Anterior cingulate cortex (tissue), 58 donors: ENCODE measurements around the gene RAB34.
"Not testable (repeated sequence)": the region's sequence is repeated elsewhere in the genome, so short reads cannot be mapped to it uniquely, and the experiment has no call there.

Source experiments
- DNase-seq, 58 donors: peaks; one replicate each; lab custom pipeline; 2025; lab: John Stamatoyannopoulos, UW

Gene RAB34

DNA sequence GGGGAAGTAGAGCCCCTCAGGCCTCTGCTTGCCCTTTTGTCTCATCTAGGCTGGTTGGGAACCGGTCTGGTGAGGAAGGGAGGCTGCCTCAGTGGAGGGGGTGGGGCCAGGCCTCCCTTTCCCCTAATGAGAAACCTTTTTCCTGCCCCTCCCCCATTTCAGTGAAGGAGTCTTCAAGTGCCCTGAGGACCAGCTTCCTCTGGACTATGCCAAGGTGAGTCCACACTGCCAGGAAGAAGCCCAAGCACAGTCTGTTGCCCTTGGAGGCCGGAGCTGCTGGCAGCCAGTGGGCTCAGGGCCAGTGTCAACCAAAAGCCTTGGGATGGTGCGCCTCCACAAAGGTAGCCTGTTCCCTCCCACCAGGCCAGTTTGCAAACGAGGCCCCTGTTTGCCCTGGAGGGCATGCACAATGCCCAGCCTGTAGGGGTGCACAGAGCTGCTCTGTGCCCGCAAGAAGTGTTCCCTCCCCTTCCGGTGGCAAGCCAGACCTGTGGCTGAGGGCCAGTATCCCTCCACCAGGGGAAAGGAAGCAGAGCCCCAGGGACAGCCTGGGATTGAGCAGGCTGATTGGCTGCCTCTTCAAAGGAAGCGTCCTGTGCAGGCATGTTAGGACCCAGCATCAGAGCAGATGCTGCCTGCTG lies 29.5 kb upstream of the RAB34 start:
- peak in 51 of 58 donors; percentile 30 to 90 (median 70) for DNase-seq

DNA sequence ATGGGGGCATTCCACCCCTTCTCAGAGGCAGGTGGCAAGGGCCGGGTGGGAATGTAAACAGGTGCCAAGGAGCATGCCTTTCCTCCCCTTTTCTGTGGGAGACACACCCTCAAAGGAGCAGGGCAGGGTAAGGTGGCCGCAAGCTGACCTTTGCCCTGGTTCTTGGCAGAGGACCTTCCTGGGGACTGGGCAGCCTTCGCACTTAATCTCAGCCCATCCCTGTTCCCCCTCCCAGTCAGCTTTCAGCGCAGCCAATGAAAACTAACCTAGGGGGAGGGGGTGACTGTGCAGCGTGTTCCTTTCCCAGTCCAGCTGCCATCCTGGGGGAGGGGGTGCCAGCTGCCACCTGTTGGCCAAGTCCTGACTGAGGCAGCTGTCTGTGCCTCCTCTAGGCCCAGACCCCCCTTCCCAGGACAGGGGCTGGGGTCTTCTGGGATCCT lies 29.0 kb upstream of the RAB34 start:
- DNase-seq, result peak in 47 of 58 donors; percentile 36 to 84 (median 62)

DNA sequence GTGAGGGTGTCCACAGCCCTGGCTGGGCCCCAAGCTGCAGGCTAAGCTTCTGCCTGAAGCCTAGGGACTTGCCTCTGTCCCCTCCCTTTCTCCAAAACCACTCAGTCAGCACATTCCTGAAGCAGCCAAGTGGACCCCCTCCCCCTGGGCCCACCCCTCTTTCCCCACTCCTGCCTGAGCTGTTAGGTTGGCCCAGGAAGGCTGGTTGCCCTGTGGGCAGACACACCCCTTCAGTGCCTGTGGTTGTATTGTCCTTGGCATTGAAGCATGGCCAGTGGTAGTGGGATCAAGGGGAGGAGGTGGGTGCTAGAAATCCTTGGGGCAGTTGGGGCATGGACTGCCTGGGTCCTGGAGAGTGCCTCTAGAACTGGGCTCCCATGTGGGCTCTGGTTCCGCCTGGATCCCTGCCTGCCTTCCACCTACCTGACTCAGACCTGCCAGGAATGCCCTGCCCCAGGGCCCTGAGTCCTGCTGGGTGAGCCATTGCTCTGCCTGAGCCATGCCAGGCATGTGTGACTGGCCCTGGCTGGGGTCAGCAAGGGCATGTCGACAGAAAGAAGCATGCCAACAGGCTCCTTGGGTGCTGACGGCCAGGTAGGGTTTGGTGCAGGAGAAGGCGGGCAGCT lies 28.2 kb upstream of the RAB34 start:
- DNase-seq, result peak in 2 of 58 donors; percentile 35 to 55

DNA sequence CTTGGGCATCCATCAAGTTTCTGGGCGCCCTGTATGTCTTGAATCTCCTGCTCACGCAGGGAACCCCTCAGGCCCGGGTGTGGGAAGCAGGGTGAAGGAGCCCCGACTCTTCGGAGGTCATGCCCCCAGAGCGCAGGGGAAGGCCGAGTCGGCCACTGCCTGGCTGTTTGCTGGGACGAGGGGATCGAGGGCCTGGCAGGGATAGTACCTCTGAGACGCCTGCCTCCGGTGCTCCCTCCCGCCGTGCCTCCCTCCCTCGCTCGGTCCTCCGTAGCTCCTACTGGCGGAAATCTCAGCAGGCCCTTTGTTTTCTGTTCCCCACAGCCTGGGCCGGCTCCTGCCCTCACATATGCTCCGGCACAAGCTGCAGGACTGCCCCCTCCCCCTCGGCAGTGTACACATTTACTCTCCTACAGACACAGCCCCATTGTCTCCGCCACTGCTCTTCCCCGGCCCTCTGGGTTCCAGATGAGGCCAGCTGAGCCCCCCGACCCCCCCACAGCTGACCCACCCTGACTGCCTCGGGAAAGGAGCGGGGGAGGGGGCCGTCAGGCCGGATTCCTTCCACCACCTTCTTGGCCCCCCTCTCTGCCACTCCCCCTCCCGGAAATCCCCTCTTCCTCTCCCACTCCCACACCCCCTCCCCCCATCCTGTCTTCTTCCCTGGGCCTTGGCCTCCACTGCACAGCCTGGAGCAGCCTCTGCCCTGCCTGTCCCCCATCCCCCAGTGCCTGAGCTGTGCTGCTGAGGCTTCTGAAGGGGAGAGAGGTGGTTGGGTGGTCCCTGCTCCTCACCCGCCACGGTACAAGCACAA lies 27.5 kb upstream of the RAB34 start:
- DNase-seq, result peak in 56 of 58 donors; percentile 11 to 96 (median 82)

DNA sequence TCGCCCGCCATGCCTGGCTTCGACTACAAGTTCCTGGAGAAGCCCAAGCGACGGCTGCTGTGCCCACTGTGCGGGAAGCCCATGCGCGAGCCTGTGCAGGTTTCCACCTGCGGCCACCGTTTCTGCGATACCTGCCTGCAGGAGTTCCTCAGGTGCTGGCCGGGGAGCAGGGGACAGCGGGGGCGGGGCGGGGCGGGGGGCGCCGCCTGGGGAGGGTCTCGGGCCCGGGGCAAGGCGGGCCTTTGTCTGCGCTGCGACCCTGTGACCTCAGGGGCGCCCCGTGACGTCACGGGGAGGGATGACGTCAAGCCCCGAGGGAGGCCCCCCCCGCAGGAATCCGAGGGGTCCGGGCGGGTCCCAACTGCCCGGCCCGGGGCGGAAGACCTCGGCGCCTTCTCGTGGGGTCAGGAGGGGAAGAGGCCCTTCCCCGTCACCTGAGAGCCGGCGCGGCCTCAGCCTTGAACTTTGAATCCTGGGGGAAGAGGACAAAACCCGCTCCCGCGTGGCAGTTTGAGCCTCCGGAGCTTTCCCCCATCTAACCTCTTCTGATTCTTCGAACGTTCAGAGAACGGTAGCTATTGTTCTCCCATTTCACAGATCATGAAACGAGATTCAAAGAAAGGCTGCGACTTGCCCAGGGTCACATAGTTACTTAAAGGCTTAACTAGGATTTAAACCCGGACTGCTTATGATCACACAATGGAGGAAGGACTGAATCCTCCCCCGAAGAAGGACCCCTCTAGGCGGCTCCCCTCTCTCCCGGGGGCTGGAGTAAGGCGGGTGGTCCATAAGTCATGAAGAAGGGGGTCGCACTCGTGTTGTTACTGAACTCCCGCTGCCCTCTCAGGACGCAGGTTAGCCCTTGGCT lies 26.7 kb upstream of the RAB34 start:
- peak in 30 of 58 donors; percentile 22 to 71 (median 50) for DNase-seq

DNA sequence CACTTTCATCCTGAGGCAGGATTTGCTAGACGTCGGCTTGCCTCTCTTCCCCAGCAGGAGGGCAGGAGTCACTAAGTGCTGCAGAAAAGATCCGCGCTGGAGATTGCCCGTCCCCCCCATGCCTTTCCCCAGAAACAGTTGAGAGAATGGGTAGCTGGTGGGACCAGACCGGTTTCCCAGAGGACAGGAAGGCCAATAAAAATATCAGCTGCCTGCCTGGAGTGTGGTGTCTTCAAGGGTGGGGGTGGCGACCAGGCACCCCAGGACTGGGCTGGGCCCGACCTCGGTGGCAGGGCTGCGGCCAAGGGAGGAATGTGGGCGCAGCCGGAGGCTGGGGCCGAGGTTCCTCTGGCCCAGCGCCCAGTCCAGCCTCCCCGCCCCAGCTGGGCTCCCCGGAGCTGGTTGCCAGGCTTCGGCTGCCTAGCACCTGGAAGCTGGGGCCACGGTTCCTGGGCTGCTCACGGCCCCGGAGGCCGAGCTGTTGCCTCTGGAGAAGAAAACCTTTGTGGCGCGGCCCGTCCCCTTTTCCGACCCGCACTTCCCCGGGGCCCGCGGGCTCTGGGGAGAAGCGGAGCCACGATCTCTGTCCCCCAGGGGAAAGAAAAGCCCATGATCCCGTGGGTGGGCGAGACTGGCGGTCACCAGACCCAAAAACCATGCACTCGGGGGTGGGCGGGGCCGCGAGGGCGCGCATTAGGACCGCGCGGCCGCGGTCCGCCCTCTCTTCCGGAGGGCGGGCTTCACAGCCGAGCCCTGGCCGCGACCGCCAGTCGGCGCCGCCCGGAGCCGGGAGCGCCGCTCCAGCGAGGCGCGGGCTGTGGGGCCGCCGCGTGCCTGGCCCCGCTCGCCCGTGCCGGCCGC lies 25.8 kb upstream of the RAB34 start, which contains the start of gene TRAF4:
TSS of gene TRAF4 (plus strand) at position 769 of the 861 bp plus-strand sequence. CDS start 102 bp downstream, outside the sequence.
- DNase-seq, result peak in 54 of 58 donors; percentile 24 to 87 (median 69)

DNA sequence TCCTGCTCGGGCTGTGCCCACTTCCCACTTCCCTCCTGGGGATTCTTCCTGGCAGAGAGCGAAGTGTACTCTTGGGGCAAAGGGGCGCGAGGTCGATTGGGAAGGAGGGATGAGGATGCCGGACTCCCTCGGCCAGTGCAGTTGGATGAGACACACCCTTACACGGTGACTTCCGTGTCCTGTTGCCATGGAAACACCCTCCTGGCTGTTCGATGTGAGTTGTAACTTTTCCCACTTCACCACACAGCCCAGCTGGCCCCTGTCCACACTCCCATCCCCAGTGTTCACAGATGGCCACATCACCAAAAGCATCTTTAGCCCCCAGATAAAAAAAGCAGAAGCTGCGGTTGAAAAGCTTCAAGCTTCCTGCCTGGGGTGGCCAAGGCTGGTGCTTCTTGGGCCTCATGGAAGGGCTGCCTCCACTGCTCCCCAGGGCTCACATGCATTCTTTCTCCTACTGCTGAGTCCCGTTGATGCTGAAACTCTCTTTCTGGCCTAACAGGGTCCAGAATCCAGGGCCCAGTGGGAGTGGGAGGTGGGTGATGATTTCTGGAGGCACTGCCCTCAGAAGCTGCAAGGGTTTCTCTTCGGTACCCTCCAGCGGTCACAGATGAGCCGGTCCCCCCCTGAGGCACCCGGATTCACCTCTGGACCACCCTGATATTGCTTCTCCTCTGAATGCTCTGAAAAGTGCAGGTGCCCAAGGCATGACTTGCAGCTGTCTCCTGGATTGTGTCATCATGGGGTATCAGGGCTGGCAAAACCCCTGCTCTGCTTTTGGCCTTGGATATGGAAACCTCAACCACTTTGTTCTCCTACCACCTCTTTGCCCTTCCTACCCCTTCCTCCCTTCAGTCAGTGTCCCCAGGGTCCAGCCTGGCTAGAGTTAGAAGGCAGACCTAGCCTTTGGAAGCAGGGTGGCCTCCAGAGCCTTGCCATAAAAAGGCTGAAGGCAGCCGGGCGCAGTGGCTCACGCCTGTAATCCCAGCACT lies 24.0 kb upstream of the RAB34 start:
- peak in 19 of 58 donors; percentile 6 to 58 (median 26) for DNase-seq

DNA sequence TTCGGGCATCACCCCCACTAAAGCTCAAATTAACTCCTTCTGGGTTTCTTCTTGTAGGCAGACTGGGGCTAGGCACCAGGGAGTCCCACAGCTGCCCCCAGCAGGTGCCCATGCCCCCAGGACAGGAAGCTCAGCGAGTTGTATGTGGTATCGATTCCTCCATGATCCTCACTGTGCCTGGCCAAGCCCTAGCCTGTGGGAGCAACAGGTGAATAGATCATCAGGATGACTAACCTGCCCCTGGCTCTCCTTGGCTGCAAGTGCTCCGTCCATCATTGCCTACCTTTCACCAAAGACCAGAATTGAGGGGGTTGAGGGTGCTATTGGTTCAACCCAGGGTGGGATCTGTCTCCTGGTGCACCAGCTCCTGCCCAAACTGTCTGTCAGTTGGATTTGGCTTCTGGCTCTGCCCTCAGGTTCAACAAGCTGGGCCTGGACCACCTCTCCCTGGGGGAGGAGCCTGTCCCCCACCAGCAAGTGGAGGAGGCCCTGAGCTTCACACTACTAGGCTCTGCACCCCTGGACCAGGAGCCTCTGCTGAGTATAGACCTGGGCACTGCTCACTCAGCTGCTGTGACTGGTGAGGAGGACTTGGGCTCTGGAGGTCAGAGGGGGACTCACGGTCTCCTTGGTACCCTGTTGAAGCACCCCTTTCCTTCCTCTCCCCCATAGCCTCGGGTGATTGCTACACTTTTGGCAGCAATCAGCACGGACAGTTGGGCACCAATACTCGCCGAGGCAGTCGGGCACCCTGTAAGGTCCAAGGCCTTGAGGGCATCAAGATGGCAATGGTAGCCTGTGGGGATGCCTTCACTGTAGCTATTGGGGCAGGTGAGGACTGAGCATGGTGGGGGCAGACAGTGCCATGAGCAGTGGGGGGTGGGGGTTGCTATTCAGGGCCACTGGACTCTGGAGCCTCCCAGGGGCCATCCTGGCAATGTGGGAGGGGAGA lies 23.0 kb upstream of the RAB34 start:
- DNase-seq, result no peak

DNA sequence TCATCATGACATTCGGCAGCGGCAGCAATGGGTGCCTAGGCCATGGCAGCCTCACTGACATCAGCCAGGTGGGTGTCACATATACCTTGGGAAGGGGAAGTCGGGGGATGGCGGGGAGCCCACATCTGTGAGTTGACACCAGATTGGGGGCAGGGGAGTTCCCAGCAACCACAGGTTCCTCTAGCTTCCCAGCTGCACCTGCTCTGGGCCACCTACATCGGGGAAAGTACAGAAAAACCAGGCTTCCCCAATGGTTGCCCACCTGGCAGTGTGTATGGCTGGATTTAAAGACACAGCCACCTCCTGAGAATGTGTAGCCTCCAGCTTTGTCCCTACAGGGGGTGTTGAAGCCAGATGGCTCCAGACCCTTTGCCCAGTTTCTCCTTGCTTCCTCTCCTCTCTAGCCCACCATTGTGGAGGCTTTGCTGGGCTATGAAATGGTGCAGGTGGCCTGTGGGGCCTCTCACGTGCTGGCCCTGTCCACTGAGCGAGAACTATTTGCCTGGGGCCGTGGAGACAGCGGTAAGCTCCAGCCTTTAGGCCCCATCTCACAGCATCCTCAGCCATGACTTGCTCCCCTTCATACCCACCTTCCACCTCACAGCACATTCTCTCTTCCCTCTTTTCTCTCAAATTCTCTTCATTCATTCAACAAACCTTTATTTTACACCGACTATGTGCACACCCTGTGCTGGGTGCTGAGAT lies 21.2 kb upstream of the RAB34 start:
- no peak for DNase-seq

DNA sequence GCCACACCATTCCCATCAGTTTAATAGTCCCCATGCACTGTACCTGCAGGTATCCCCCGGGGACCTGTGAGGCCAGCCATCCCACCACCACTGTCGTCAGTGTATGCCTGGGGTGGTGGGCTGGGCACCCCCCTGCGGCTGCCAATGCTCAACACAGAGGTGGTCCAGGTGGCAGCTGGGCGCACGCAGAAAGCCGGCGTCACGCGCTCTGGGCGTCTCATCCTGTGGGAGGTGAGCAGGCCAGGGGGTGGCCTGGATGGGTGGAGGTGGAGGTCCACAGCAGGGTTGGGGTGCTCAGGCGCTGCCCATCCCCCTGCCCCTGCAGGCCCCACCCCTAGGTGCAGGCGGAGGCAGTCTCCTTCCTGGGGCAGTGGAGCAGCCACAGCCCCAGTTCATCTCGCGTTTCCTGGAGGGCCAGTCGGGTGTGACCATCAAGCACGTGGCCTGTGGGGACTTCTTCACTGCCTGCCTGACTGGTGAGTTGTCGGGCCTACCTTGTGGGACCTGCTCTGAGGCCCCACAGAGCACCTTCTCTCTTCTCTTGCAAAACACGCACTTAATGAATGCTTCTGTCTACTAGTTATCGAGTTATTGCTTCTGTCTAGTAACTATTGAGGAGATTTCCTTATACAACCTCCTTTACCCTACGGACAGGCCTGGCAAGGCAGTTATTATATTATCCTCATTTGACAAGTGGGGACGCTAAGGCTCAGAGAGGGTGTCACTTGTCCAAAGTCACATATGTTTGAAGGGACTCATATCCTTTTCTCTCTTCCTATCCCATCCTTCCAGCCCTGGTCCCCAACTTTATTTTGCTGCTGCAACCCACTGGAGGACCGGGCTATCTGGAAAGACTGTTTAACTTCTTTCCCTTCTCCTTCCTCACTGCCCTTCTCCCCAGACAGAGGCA lies 20.4 kb upstream of the RAB34 start:
- no peak for DNase-seq

DNA sequence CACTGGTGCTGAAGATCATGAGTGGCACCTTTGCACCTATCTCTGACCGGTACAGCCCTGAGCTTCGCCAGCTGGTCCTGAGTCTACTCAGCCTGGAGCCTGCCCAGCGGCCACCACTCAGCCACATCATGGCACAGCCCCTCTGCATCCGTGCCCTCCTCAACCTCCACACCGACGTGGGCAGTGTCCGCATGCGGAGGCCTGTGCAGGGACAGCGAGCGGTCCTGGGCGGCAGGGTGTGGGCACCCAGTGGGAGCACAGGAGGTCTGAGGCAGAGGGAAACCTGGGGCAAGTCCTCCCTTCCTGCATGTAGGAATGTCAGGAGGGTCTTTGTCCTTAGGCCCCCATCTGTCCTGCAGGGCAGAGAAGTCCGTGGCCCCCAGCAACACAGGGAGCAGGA lies 19.6 kb upstream of the RAB34 start:
- no peak for DNase-seq

DNA sequence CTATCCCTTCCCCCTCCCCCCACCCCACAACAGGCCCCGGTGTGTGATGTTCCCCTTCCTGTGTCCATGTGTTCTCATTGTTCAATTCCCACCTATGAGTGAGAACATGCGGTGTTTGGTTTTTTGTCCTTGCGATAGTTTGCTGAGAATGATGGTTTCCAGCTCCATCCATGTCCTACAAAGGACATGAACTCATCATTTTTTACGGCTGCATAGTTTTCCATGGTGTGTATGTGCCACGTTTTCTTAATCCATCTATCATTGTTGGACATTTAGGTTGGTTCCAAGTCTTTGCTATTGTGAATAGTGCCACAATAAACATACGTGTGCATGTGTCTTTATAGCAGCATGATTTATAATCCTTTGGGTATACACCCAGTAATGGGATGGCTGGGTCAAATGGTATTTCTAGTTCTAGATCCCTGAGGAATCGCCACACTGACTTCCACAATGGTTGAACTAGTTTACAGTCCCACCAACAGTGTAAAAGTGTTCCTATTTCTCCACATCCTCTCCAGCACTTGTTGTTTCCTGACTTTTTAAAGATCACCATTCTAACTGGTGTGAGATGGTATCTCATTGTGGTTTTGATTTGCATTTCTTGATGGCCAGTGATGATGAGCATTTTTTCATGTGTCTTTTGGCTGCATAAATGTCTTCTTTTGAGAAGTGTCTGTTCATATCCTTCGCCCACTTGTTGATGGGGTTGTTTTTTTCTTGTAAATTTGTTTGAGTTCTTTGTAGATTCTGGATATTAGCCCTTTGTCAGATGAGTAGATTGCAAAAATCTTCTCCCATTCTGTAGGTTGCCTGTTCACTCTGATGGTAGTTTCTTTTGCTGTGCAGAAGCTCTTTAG lies 18.5 kb upstream of the RAB34 start:
- DNase-seq, result not testable (repeated sequence)

DNA sequence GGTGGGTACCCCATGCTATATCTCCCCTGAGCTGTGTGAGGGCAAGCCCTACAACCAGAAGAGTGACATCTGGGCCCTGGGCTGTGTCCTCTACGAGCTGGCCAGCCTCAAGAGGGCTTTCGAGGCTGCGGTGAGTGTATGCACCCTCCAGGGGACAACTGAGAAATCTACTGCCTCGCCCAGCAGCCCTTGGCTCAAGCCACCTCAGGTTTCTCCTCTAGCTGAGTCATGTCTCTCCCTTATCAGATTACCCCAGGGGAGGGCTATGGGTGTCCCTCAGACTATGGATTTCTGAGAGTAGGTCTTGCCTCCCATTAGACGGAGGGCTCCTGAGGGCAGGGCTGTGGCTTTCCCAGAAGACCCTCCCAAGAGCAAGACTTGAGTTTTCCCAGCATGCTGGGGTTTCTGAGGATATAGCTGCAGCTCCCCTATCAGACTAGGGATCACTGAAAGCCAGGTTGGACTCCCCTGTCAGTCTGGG lies 17.6 kb upstream of the RAB34 start:
- no peak for DNase-seq

DNA sequence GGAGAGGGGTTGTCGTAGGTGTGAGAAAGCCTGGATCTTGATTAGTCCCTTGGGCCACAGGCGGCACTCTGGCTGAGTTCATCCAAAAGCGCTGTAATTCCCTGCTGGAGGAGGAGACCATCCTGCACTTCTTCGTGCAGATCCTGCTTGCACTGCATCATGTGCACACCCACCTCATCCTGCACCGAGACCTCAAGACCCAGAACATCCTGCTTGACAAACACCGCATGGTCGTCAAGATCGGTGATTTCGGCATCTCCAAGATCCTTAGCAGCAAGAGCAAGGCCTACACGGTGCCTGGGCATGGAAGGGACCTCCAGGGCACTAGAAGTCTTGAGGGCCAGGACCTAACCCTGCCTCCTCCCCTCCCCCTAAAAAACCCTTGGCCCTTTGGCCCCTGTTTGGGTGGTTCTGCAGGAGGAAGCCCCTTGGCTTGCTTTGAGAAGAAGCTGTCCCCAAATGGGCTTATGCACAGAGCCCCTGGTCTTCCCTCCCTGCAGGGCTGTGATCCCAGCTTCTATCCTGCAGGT lies 17.1 kb upstream of the RAB34 start:
- no peak for DNase-seq
